K562 (cell line): Measurements from ENCODE around the gene SGMS1. TPM values are rescaled to one million over a fixed set of nuclear protein-coding genes. Genes with fewer than 3 reads are reported as not detected.
A peak's percentile ranks its signal among the peaks of the same experiment; 100 is the strongest.

Experiments used
- ATF4 ChIP-seq: fragments of 450-650 bp; formaldehyde crosslinking; IDR thresholded peaks from 2 replicates; pipeline ENCODE4 v1.4.0; 2022; ENCODE audit warnings: mild to moderate bottlenecking, moderate library complexity
- BMI1 ChIP-seq: fragments of 150-350 bp; IDR thresholded peaks from 2 replicates; pipeline ENCODE4 v1.6.1; 2014; ENCODE audit warnings: low read length
- CBFA2T2 ChIP-seq: fragments of 450-650 bp; conservative IDR thresholded peaks from 2 replicates; pipeline ENCODE4 v1.6.1; 2017; ENCODE audit warnings: mild to moderate bottlenecking
- CEBPZ ChIP-seq: fragments of 150-350 bp; IDR thresholded peaks from 2 replicates; pipeline ENCODE4 v1.6.1; 2014; ENCODE audit warnings: low read depth, mild to moderate bottlenecking, low read length, borderline replicate concordance
- CLOCK ChIP-seq: fragments of 250-450 bp; sonication (Bioruptor Pico); IDR thresholded peaks from 2 replicates; pipeline ENCODE4 v1.4.0; 2020; ENCODE audit warnings: mild to moderate bottlenecking, moderate library complexity, borderline replicate concordance
- CTBP1 ChIP-seq: fragments of 450-650 bp; IDR thresholded peaks from 2 replicates; pipeline ENCODE4 v1.6.1; 2016; ENCODE audit warnings: borderline replicate concordance
- GATA2 ChIP-seq: sonication (generic); formaldehyde crosslinking; IDR thresholded peaks from 2 replicates; pipeline ENCODE4 v1.4.0; 2020; ENCODE audit warnings: mild to moderate bottlenecking, missing genetic modification reagents
- KDM5B ChIP-seq: fragments of 200-600 bp; sonication (generic); IDR thresholded peaks from 2 replicates; pipeline ENCODE4 v1.6.1; 2012; ENCODE audit warnings: low read depth, mild to moderate bottlenecking, moderate library complexity, low read length, control low read depth, inconsistent platforms; ENCODE audit not compliant: insufficient replicate concordance
- KLF1 ChIP-seq: fragments of 450-650 bp; IDR thresholded peaks from 2 replicates; pipeline ENCODE4 v1.6.1; 2016; ENCODE audit warnings: missing genetic modification characterization, missing compliant biosample characterization
- MBD1 ChIP-seq: fragments of 250-450 bp; sonication (Bioruptor Pico); IDR thresholded peaks from 2 replicates; pipeline ENCODE4 v1.8.0; 2022; ENCODE audit warnings: inconsistent platforms
- MTA2 ChIP-seq: fragments of 450-650 bp; IDR thresholded peaks from 2 replicates; pipeline ENCODE4 v1.6.1; 2016; ENCODE audit warnings: low read depth
- PTRF ChIP-seq: fragments of 450-650 bp; IDR thresholded peaks from 2 replicates; pipeline ENCODE4 v1.6.1; 2016; ENCODE audit warnings: mild to moderate bottlenecking, missing genetic modification characterization, missing compliant biosample characterization
- RB1 ChIP-seq: fragments of 450-650 bp; IDR thresholded peaks from 2 replicates; pipeline ENCODE4 v1.6.1; 2017; ENCODE audit warnings: low read depth, mild to moderate bottlenecking
- RBM17 ChIP-seq: fragments of 200-400 bp; formaldehyde crosslinking; IDR thresholded peaks from 2 replicates; pipeline ENCODE4 v1.6.1; 2017; ENCODE audit warnings: low read depth, mild to moderate bottlenecking, low read length, borderline replicate concordance
- TAF9B ChIP-seq: fragments of 450-650 bp; IDR thresholded peaks from 2 replicates; pipeline ENCODE4 v1.6.1; 2018; ENCODE audit warnings: mild to moderate bottlenecking; ENCODE audit not compliant: partially characterized antibody
- TCF3 ChIP-seq: sonication (generic); formaldehyde crosslinking; IDR thresholded peaks from 2 replicates; pipeline ENCODE4 v1.4.0; 2020; ENCODE audit warnings: mild to moderate bottlenecking, missing genetic modification reagents
- TCF7L2 ChIP-seq: fragments of 150-350 bp; IDR thresholded peaks from 2 replicates; pipeline ENCODE4 v1.6.1; 2016; ENCODE audit warnings: low read depth, mild to moderate bottlenecking, low read length, moderate library complexity
- ZNF140 ChIP-seq: fragments of 250-450 bp; sonication (Bioruptor Pico); IDR thresholded peaks from 2 replicates; pipeline ENCODE4 v1.8.0; 2021; ENCODE audit warnings: moderate library complexity, mild to moderate bottlenecking, inconsistent platforms
- ZNF408 ChIP-seq: fragments of 250-450 bp; sonication (Bioruptor Pico); IDR thresholded peaks from 2 replicates; pipeline ENCODE4 v1.4.0; 2020; ENCODE audit warnings: low read depth, mild to moderate bottlenecking, moderate library complexity
- ZNF511 ChIP-seq: sonication (generic); formaldehyde crosslinking; IDR thresholded peaks from 2 replicates; pipeline ENCODE4 v1.8.0; 2022; ENCODE audit warnings: mild to moderate bottlenecking, missing genetic modification reagents
- ZNF778 ChIP-seq: fragments of 450-650 bp; formaldehyde crosslinking; IDR thresholded peaks from 2 replicates; pipeline ENCODE4 v1.4.0; 2020; ENCODE audit warnings: mild to moderate bottlenecking, moderate library complexity
- polyA plus RNA-seq, 8 experiments: library from polyadenylated mRNA; depleted of rRNA in 4 of 8; stranded (reverse) in 5 of 8; unstranded in 3 of 8; fragments of >200 nt; fragmentation: Nextera tagmentation in 2 of 8; fragmentation: Illumina TruSeq in 1 of 8; extraction: Ambion mirVana in 2 of 8; extraction: Trizol in 1 of 8; gene quantifications; 2 replicates each; pipeline versions ENCODE4 v1.2.1 to v1.2.3, GENCODE V29; 2011 to 2014; ENCODE audit warnings: inconsistent platforms in 1 of 8, missing spikeins in 1 of 8
- total RNA-seq, 7 experiments: library from RNA; depleted of rRNA in 6 of 7; stranded (reverse); fragments of >200 nt in 6 of 7; fragmentation: Illumina TruSeq in 2 of 7; extraction: Trizol in 2 of 7; gene quantifications; 2 replicates each; pipeline versions ENCODE4 v1.2.1 to v1.2.3, GENCODE V29; 2011 to 2021; ENCODE audit warnings: low replicate concordance in 1 of 7

SGMS1 gene
- total and polyA plus RNA-seq, 9 of the 15 experiments (the other 6 are each of a cell fraction or from before 2014, with no cell fraction given): 22.6 to 232 (median 82.2) TPM

GRCh38 chr10:50545846-50546245 lies 77.9 kb downstream of the SGMS1 start (continued):
- TF ChIP-seq CEBPZ: no peak
- no peak for TF ChIP-seq TCF7L2
- no peak for TF ChIP-seq KDM5B
- no peak for TF ChIP-seq RBM17
- no peak for TF ChIP-seq MBD1
- no peak for TF ChIP-seq BMI1
- no peak for TF ChIP-seq RB1
- no peak for TF ChIP-seq CLOCK (CRISPR knock-in tag)
- TF ChIP-seq CBFA2T2: peak; percentile 71
- TF ChIP-seq TCF3: peak; percentile 53
- no peak for TF ChIP-seq GATA2
- TF ChIP-seq ATF4 (CRISPR knock-in tag): no peak
- peak; percentile 49; the same call in 1 of the 2 replicates for TF ChIP-seq CTBP1
- TF ChIP-seq PTRF (tag): no peak
- no peak for TF ChIP-seq KLF1
- no peak for TF ChIP-seq TAF9B
- no peak for TF ChIP-seq MTA2
- no peak for TF ChIP-seq ZNF511 (CRISPR knock-in tag)
- no peak for TF ChIP-seq ZNF408
- TF ChIP-seq ZNF140 (CRISPR knock-in tag): no peak
- TF ChIP-seq ZNF778 (CRISPR knock-in tag): no peak
